Glomerular visceral epithelial cell (primary cell): Measurements from ENCODE around the gene WDPCP.
"Not testable (repeated sequence)": the region's sequence is repeated elsewhere in the genome, so short reads cannot be mapped to it uniquely, and the experiment has no call there.

Source experiments
- DNase-seq: peaks from one replicate; pipeline ENCODE4 v3.0.0-alpha.2; 2016; ENCODE audit errors: extremely low spot score

Gene WDPCP

GRCh38 chr2:63249161-63249560 lies 339.1 kb downstream of the WDPCP start:
- no peak for DNase-seq

GRCh38 chr2:63242747-63243146 lies 345.5 kb downstream of the WDPCP start:
- no peak for DNase-seq

- no peak for DNase-seq
These were observed 362.2 kb downstream of the WDPCP start for GRCh38 chr2:63225964-63226686.

GRCh38 chr2:63218800-63219526 lies 369.3 kb downstream of the WDPCP start:
- peak; percentile 18 for DNase-seq

GRCh38 chr2:63195310-63195709 lies 393.0 kb downstream of the WDPCP start:
- no peak for DNase-seq

GRCh38 chr2:63194175-63194574 lies 394.1 kb downstream of the WDPCP start:
- no peak for DNase-seq

- no peak for DNase-seq
These were observed 395.1 kb downstream of the WDPCP start for GRCh38 chr2:63192889-63193774.

GRCh38 chr2:63192169-63192888 lies 395.9 kb downstream of the WDPCP start:
- DNase-seq, result no peak

GRCh38 chr2:63189026-63189425 lies 399.3 kb downstream of the WDPCP start:
- peak; percentile 1 for DNase-seq

GRCh38 chr2:63186331-63186730 lies 401.9 kb downstream of the WDPCP start:
- no peak for DNase-seq

GRCh38 chr2:63163161-63163820 lies 425.0 kb downstream of the WDPCP start:
- no peak for DNase-seq

- DNase-seq, result no peak
These were observed 429.0 kb downstream of the WDPCP start for GRCh38 chr2:63159262-63159661.

- not testable (repeated sequence) for DNase-seq
These were observed 451.6 kb downstream of the WDPCP start for GRCh38 chr2:63136683-63137082.

- no peak for DNase-seq
These were observed 456.3 kb downstream of the WDPCP start for GRCh38 chr2:63132020-63132419.

- DNase-seq, result no peak
These were observed 457.1 kb downstream of the WDPCP start for GRCh38 chr2:63131196-63131595.

GRCh38 chr2:63127594-63127993 lies 460.7 kb downstream of the WDPCP start:
- DNase-seq, result no peak

GRCh38 chr2:63124850-63125249 lies 463.4 kb downstream of the WDPCP start:
- no peak for DNase-seq

- no peak for DNase-seq
These were observed 464.1 kb downstream of the WDPCP start for GRCh38 chr2:63124218-63124617.

GRCh38 chr2:63122921-63123320 lies 465.4 kb downstream of the WDPCP start:
- DNase-seq, result no peak

- DNase-seq, result no peak
These were observed 467.0 kb downstream of the WDPCP start for GRCh38 chr2:63121055-63121834.
